T-helper 2 cell treated with Interferon-gamma antibody and Interleukin-4, amounts not matched to agents 100 ng/mL and 5 ng/mL, for 36 hours (primary cell): Measurements from ENCODE around the gene SELENOS. TPM values are rescaled to one million over a fixed set of nuclear protein-coding genes. Genes with fewer than 3 reads are reported as not detected.

Experiments used
- intact Hi-C: fragments of 100-400 bp; cut with micrococcal nuclease; formaldehyde crosslinking; loops from one replicate; pipeline ENCODE4 v1.15.1; 2023
- total RNA-seq: library from RNA; stranded (reverse); gene quantifications from 2 replicates; pipeline ENCODE4 v1.2.3, GENCODE V29; 2022

Gene SELENOS
- total RNA-seq, 1 donor from 2014 or later, result 42.5 TPM

- intact Hi-C loops, result loop anchor here (1.0 to 5.0 kb wide), 3 partner anchors 17 to 676 kb away; partner anchors contain the start of genes ASB7, LINS1 and SNRPA1
These were observed 769 bp upstream of the SELENOS start for GRCh38 chr15:101277943-101278564.

- intact Hi-C loops, result loop anchor here (1.0 to 5.0 kb wide), 3 partner anchors 19 to 674 kb away; partner anchors contain the start of genes ASB7, LINS1 and SNRPA1
These were observed 716 bp downstream of the SELENOS start for GRCh38 chr15:101276501-101277037.

DNA sequence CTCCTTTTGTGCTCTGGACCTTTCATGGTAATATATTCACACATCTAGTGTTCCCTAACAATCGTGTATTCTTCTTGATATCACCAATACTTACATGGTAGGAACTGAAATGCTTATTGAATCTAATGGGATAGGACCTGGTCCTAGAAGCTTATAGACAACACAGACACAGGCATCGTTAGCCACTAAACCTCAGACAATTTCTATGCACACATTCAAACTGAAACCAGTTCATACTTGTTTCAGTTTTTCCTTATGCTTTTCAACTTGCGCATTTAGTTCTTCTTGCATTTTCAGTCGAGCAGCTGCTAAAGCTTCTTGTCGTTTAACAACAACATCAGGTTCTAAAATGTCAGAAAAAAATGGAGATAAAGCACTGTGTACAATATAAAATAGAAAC lies 2.3 kb downstream of the SELENOS start:
- intact Hi-C loops, result loop anchor here (5.0 kb wide), 2 partner anchors 258 to 673 kb away; partner anchors contain the start of genes ASB7 and LINS1

DNA sequence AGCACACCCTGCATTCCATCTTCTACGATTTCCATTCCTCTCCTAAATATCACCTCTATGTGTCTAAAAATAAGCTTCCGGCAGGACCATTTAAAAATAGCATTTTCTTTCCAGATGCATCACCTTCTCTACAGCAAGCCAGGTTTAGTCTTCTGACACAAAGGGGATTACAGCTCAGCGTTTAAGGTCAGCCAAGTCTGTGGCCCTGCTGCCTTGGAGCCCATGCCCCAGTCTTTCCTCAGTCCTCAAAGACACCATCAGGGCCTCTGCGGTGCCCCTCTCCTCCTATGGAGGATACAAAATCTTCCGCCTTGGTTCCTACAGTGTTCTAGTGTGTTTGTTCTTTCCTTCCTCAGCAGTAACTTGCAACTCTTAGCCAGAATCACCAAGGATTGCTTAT lies 3.8 kb downstream of the SELENOS start:
- intact Hi-C loops, result no loop called here

- intact Hi-C loops, result no loop called here
These were observed 4.7 kb downstream of the SELENOS start for GRCh38 chr15:101272584-101272983.

DNA sequence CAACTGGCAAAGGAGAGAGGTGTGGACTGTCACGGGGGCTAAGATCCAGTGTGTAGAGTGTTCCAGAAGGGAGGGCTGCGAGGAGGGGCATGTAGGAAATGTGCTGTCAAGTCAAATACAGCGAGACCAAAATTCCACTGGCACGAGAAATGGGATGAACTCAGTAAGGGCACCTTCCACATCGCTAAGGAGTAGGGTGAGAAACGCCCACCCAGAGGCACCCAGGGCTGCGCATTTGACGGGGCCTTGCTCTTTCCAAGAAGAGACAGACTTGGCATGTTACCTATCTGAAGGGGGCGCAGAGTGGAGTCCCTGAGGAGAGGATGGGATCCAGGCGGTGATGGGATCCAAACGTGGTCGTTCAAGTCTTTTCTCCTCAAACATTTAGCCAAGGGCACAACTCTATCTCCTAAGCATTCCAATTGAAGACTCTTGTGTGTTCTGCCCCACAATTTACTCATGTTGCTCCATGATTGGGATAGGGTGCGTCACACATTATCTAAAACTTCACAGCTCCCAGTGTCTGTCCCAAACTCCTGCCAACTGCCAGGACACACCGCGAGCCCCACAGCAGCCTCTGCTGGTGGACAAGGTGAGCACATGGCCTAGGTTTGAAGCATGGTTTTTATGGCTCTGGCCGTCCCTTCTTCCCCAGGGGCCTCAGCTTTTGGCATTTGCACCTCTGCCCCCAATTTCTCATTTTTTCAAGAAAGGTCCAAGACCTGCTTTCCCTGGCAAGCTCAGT lies 7.6 kb downstream of the SELENOS start:
- intact Hi-C loops, result no loop called here

- intact Hi-C loops, result no loop called here
These were observed 9.8 kb downstream of the SELENOS start for GRCh38 chr15:101267320-101268104.

DNA sequence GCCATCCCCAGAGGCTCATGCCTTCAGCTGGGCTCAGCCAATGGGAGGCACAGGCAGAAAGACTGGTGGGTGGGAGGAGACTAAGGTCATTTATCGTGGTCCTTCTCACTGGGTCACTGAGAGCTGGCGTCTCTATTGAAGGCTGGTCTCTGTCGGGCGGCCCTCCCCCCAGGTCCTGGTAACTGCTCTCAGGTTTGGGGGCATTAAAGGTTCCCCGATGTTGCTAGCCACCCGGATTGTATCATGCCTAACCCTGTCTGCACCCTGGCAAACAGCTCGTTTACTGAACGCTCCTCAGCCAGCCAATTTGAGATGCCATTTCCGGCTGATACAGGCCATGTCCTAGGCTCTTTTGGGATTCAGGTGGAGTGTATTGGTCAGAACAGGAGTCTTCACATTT lies 10.5 kb downstream of the SELENOS start:
- intact Hi-C loops, result no loop called here

GRCh38 chr15:101266034-101266433 lies 11.3 kb downstream of the SELENOS start:
- intact Hi-C loops, result no loop called here

DNA sequence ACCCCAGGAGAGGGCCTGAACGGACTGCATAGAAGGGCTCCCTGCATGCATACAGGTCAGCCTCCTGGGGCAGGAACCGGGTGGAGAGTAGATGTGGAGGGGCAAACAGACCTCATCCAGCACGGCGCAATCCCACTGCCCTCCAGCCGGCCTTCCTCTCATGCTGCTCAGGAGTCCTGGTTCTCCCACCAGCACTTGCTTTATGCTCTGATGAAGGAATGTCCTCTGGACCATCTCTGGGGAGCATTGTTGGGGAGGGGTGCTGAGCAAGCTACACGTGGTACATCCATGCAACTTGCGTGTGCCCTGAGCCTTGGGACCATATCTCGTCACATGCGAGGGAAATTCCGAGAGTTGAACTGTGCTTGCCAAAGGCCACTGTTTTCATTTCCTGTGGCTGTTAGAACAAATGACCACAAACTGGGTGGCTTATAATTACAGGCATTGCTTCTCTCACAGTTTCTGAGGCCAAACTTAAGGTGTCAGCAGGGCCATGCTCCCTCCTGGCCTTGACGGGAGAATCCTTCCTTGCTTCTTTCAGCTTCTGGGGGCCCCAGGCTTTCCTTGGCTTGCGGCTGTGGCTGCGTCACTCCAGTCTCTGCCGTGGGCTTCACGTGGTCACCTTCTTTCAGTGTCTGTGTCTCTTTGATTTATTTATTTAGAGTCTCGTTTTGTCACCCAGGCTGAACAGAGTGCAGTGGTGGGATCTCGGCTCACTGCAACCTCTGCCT lies 12.2 kb downstream of the SELENOS start:
- intact Hi-C loops, result no loop called here

GRCh38 chr15:101264011-101264410 lies 13.3 kb downstream of the SELENOS start:
- intact Hi-C loops, result no loop called here

- intact Hi-C loops, result no loop called here
These were observed 14.7 kb downstream of the SELENOS start for GRCh38 chr15:101262551-101262950.

DNA sequence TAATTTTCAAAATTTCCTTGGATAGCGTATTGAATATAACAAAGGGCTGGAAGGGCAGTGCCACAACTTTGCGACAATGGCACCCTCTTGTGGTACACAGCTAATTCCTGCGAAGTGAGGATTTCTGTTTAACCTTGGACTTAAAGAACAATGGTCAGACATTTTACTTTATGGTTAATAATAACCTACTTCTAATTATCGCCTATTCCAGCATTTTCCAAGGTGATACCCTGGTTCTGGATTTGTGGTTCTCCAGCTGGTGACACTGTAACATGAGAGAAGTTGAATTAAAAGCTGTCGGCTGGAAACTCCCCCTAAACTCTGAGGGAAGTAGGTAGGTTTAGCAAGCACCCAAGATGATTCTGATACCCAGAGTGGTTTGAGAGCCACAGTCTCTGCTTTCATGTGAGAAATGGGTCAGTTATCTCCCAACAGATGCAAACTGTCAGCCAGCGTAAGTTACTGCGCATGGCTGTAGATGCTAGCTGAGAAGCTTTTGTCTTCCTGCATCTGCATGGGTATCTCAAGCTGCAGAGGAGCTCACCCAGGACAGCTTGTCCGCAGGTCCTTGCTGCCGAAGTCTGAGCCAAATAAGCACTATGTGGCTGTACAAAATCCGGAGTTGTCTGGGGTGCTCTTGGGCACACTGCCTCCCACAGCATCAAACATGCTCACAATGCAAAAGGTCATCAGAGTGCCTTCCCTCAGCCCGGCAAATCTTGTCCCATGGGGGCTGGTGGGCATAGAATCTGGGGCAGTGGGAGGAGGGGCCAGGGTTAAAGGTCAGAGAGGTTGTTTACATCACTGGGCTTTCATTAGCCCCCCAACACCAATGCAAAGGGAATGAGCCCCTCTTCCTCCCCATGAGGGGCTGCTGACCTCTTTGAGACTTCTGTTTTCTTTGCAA lies 18.8 kb downstream of the SELENOS start:
- intact Hi-C loops, result loop anchor here (1.0 to 5.0 kb wide), 3 partner anchors 170 to 341 kb away; partner anchors contain the start of gene LRRK1

DNA sequence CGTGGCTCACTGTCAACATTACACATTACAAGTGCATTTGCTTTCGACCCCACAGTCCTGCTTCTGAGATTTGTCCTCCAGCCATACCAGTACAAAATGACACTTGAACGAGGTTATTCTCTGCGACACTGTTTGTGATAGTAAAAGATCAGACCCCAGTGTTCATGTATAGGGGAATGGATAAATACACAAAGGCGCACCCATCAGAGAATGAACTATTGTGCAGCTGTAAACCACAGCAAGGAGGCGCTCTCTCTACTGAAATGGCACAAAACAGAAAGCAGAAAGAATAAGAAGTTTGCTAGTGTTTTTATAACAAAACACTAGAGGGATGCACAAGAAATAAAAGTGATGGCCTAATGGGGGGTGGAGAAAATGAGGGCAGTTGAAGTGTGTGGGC lies 20.5 kb downstream of the SELENOS start:
- intact Hi-C loops, result loop anchor here (5.0 kb wide), 1 partner anchor 339 kb away; the partner anchor contains the start of gene LRRK1

DNA sequence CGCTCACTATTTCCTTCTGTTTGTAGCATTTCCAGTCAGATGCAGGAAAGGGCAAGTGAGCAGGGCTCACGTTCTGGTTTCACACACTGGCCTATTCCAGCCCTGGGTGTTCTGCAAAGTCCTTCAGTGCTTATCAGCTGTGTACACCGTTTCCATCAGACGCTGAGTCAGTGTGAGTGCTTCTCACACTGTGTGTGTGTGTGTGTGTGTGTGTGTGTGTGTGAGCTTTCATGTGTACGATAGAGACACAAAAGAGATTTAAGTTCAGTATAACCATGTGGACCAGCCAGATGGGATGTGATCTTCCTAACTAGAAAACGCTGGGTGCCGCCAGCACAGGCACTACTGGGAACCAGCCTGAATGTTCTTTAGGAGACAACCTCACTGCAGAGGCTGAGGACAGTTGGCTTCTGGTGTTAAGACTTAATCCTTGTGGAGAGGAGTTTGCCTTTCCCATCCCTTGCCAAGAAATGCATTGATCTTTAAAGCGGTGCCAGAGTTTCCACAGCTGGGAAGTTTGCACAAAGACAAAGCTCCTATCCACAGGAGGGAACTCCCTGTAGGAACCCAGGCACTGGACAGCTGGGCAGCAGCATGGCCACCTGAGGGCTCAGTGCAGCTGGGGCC lies 21.6 kb downstream of the SELENOS start:
- intact Hi-C loops, result loop anchor here (5.0 kb wide), 1 partner anchor 338 kb away; the partner anchor contains the start of gene LRRK1

GRCh38 chr15:101255051-101255395 lies 22.3 kb downstream of the SELENOS start:
- intact Hi-C loops, result loop anchor here (5.0 kb wide), 1 partner anchor 338 kb away; the partner anchor contains the start of gene LRRK1

DNA sequence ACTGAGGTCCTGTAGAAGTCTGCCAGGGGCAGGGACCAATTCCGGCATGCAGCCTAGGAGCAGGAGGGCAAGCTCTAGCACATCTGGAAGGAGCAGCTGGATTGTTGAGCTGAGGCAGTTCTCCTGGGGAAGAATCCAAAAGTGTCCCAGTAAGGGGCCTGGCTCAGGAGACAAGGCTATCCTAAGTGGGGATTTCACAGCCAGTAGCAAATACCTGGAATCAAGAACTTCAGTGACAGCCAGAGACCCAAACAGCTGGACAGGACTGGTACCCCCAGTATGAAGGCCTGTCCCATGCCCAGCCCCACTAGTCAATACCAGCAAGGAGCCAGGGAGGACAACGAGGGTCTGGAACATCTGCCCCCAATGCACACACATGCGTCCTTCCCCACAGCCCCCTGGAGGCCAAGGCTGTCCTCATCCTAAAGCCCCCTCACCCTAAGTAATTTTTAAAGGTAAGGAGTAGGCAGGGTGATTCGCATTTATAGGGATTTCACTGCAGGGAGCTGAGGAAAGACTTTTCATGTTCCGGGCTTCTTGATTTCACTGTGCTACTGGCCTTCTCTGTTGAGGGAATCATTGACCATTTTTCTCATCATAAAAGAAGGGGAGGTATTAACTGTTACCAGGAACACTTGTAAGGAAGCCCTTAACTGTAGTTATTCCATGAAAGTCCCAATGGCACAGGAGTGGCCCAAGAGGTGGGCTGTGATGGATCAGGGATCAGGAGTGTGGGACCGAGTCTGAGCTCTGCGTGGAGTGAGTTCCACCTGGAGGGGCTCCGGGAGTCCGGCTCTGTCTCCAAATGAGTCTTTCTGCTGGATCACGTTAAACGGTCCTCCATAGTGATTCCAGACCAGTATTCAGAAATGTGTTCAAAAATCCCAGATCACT lies 22.9 kb downstream of the SELENOS start:
- intact Hi-C loops, result loop anchor here (5.0 kb wide), 1 partner anchor 337 kb away; the partner anchor contains the start of gene LRRK1

DNA sequence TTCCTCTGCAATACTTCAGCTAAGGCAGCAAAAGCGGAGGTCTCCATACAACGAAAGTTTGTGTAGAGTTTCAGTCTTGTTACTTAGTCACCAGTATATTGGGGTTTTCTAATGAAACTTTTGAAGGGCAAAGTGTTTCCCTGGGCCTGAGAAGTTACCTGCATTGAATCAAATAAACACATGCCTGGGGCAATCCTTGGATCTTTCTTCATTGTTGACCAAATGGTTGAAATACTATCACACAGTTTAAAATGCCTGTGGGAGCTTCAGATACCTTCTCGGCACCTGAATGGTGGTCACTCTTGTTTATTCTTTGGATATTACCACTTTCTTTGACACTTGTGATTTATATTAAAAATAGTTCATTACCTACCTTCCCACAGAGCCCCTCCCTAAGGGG lies 24.4 kb downstream of the SELENOS start:
- intact Hi-C loops, result loop anchor here (2.0 kb wide), 1 partner anchor 42 kb away; the partner anchor contains the start of gene SNRPA1
